Measurements from ENCODE around the gene MYDGF.
A peak's percentile ranks its signal among the peaks of the same experiment; 100 is the strongest.

DNA sequence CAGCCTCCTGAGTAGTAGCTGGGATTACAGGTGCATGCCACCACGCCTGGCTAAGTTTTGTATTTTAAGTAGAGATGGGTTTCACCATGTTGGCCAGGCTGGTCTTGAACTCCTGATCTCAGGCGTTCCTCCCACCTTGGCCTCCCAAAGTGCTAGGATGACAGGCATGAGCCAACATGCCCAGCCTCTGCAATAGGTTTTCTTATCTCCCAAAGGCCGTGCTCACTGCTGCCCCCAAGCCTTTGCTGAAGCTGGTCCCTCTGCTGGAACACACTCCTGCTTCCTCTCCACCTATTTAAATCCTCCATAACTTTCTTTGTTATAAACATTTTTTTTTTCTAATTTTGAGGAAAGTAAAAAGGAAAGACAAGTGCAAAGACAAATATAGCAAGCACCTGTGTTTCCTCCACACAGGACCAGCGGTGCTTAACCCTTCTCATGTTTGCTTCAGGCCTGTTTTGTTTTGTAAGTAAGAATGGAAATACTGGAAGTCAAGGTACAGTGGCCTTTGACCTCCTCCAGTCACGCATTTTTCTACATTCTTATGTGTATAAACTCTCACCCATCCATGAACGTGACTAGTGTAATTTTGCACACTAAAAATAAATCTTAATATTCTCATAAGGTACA, 45.3 kb downstream of the MYDGF start:
- TF ChIP-seq, protein P1, sequence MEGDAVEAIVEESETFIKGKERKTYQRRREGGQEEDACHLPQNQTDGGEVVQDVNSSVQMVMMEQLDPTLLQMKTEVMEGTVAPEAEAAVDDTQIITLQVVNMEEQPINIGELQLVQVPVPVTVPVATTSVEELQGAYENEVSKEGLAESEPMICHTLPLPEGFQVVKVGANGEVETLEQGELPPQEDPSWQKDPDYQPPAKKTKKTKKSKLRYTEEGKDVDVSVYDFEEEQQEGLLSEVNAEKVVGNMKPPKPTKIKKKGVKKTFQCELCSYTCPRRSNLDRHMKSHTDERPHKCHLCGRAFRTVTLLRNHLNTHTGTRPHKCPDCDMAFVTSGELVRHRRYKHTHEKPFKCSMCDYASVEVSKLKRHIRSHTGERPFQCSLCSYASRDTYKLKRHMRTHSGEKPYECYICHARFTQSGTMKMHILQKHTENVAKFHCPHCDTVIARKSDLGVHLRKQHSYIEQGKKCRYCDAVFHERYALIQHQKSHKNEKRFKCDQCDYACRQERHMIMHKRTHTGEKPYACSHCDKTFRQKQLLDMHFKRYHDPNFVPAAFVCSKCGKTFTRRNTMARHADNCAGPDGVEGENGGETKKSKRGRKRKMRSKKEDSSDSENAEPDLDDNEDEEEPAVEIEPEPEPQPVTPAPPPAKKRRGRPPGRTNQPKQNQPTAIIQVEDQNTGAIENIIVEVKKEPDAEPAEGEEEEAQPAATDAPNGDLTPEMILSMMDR (IDR thresholded peaks at IDR 0.05), result peak; percentile 49
- TF ChIP-seq EZH2 (IDR thresholded peaks at IDR 0.05), result no peak
- no peak for TF ChIP-seq EZH2phosphoT487 (IDR thresholded peaks at IDR 0.05)
